ENCODE results near the gene USH2A.
A peak's percentile ranks its signal among the peaks of the same experiment; 100 is the strongest.

The USH2A gene

GRCh38 chr1:216448011-216448510, 24.8 kb upstream of the USH2A start:
- in situ Hi-C loops (cut with HindIII; ENCODE audit: low sequenced_read_pairs): no loop called here
- H3K4me3 ChIP-seq (ENCODE audit: low read depth, low read length): no peak overlapping the region
- DNase-seq (ENCODE audit: low read depth): peak; percentile 16
- TF ChIP-seq CTCF (IDR thresholded peaks at IDR 0.05; ENCODE audit: low read depth, low read length, missing control alignments): no peak

GRCh38 chr1:216437603-216438002, 14.4 kb upstream of the USH2A start:
- TF ChIP-seq CTCF (IDR thresholded peaks at IDR 0.05; ENCODE audit: low read depth, low read length, missing control alignments): no peak

GRCh38 chr1:216434232-216434631, 11.0 kb upstream of the USH2A start:
- no peak for TF ChIP-seq CTCF (IDR thresholded peaks at IDR 0.05; ENCODE audit: low read depth, low read length, missing control alignments)
- DNase-seq (ENCODE audit: low read depth): no peak
- no peak overlapping the region for H3K4me3 ChIP-seq (ENCODE audit: low read depth, low read length)
- in situ Hi-C loops (cut with HindIII; ENCODE audit: low sequenced_read_pairs): no loop called here

More at GRCh38 chr1:216437603-216438002, 14.4 kb upstream of the USH2A start:
- no peak overlapping the region for H3K4me3 ChIP-seq (ENCODE audit: low read depth, low read length)
- DNase-seq (ENCODE audit: low read depth): no peak
- in situ Hi-C loops (cut with HindIII; ENCODE audit: low sequenced_read_pairs): no loop called here

GRCh38 chr1:216433175-216433574, 9.9 kb upstream of the USH2A start:
- in situ Hi-C loops (cut with HindIII; ENCODE audit: low sequenced_read_pairs): no loop called here
- DNase-seq (ENCODE audit: low read depth): no peak
- H3K4me3 ChIP-seq (ENCODE audit: low read depth, low read length): no peak overlapping the region
- TF ChIP-seq CTCF (IDR thresholded peaks at IDR 0.05; ENCODE audit: low read depth, low read length, missing control alignments): no peak

GRCh38 chr1:216430744-216431143, 7.5 kb upstream of the USH2A start:
- no peak for DNase-seq (ENCODE audit: low read depth)
- in situ Hi-C loops (cut with HindIII; ENCODE audit: low sequenced_read_pairs): no loop called here
- TF ChIP-seq CTCF (IDR thresholded peaks at IDR 0.05; ENCODE audit: low read depth, low read length, missing control alignments): no peak
- H3K4me3 ChIP-seq (ENCODE audit: low read depth, low read length): no peak overlapping the region

- TF ChIP-seq CTCF (IDR thresholded peaks at IDR 0.05; ENCODE audit: low read depth, low read length, missing control alignments): no peak
- no peak overlapping the region for H3K4me3 ChIP-seq (ENCODE audit: low read depth, low read length)
- in situ Hi-C loops (cut with HindIII; ENCODE audit: low sequenced_read_pairs): no loop called here
- no peak for DNase-seq (ENCODE audit: low read depth)
Measured at GRCh38 chr1:216425577-216425976, 2.3 kb upstream of the USH2A start.

- in situ Hi-C loops (cut with HindIII; ENCODE audit: low sequenced_read_pairs): no loop called here
- DNase-seq (ENCODE audit: low read depth): no peak
- TF ChIP-seq CTCF (IDR thresholded peaks at IDR 0.05; ENCODE audit: low read depth, low read length, missing control alignments): no peak
- H3K4me3 ChIP-seq (ENCODE audit: low read depth, low read length): no peak overlapping the region
Measured at GRCh38 chr1:216420746-216421145, 2.5 kb downstream of the USH2A start.
